Ectodermal cell (in vitro differentiated cells): ENCODE results near the gene KCNB1.

Source experiments
- H3K27ac ChIP-seq: 2 replicates; pipeline ENCODE4 v1.7.0; 2013; ENCODE audit warnings: mild to moderate bottlenecking, low read depth, low read length; ENCODE audit not compliant: insufficient read depth, poor library complexity, severe bottlenecking
- H3K27me3 ChIP-seq: 2 replicates; pipeline ENCODE4 v1.7.0; 2013; ENCODE audit warnings: mild to moderate bottlenecking, low read length; ENCODE audit not compliant: insufficient read depth, control insufficient read depth, poor library complexity, severe bottlenecking
- H3K36me3 ChIP-seq: one replicate; pipeline ENCODE4 v1.7.0; 2013; ENCODE audit warnings: low read length; ENCODE audit not compliant: control insufficient read depth, insufficient read depth
- H3K4me1 ChIP-seq: one replicate; pipeline ENCODE4 v1.7.0; 2013; ENCODE audit warnings: low read length; ENCODE audit not compliant: control insufficient read depth, insufficient read depth
- H3K4me3 ChIP-seq: 2 replicates; pipeline ENCODE4 v1.7.0; 2013; ENCODE audit warnings: low read depth, low read length, control low read depth; ENCODE audit not compliant: insufficient read depth
- H3K9me3 ChIP-seq: 2 replicates; pipeline ENCODE4 v1.7.0; 2013; ENCODE audit warnings: mild to moderate bottlenecking, low read length, moderate library complexity; ENCODE audit not compliant: control insufficient read depth
- WGBS, 2 experiments: methylation state at CpG; one replicate each; pipeline ENCODE4 v1.1.7; 2013; ENCODE audit warnings: missing lambda C conversion rate in 2 of 2; 5-methylcytosine and 5-hydroxymethylcytosine counted together

The KCNB1 gene

DNA sequence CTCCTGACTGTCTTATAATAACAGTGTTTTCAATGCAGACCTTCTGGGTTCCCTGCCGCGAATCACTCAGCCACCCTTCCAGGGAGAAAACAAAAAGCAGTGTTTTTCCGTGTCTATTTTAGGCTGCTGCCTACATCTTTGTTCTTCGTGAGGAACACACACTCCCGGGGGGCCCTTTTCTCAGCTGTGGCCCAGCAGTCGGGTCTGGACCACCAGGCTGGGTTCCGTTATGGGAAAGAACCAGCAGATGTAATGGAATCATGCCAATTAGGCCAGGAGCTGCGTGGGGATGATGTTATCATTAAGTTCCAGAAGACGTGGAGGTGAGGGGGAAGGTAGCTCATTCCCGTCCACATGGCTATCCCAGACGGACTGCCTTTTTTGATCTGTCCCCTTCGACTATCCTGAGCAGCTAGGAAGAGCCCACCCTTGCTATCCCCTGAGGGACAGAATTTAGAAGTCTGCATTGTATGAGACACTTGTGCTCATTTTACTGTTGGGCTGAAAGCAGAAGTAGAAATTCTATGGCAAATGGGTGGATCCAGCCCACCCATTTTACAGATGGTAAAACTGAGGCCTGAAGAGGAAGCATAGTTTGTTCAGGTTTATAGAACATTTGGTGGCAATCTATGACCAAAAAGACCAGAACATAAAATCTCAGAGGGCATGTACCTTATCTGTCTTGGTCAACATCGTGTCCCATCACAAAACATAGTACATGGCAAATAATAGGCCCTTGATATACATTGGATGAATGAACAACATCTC is 54.5 kb downstream of the KCNB1 start:
- H3K27me3 ChIP-seq: peaks cover 3% of the 10 kb centered on the region
- H3K9me3 ChIP-seq: no peaks in the 10 kb centered on the region
- WGBS, 2 experiments: 90 to 91% methylated on average over 13 of the region's 13 CpGs
- H3K36me3 ChIP-seq: no peaks in the 10 kb centered on the region
- H3K4me1 ChIP-seq: no peaks in the 10 kb centered on the region
- no peak overlapping the region for H3K27ac ChIP-seq
- no peak overlapping the region for H3K4me3 ChIP-seq

DNA sequence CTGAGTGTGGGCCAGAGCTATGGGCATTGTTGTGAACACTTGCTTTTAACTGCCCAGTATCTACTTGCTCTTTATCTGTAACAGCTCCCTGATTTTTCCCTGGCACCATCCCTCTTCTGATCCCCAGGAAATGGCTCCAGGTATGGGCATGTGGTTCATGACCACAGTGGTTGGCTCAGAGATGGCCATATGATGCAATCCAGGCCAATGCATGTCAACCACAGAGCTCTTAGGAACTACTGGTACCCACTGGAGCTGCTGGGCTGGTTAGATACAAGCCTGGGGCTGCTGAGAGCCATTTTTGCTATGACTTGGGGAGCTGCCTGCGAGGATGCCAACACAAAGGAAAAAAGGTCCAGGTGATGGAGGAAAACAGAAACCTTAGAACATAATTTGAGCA is 55.6 kb downstream of the KCNB1 start:
- Histone ChIP-seq H3K4me3 (no peak overlapping the region), H3K27me3 (peaks cover 3% of the 10 kb centered on the region), H3K36me3 (no peaks in the 10 kb centered on the region), H3K27ac (no peak overlapping the region), H3K4me1 (no peaks in the 10 kb centered on the region), H3K9me3 (no peaks in the 10 kb centered on the region)
- whole genome bisulfite sequencing, 2 experiments: 11 to 13% methylated on average over 1 of the region's 1 CpG

DNA sequence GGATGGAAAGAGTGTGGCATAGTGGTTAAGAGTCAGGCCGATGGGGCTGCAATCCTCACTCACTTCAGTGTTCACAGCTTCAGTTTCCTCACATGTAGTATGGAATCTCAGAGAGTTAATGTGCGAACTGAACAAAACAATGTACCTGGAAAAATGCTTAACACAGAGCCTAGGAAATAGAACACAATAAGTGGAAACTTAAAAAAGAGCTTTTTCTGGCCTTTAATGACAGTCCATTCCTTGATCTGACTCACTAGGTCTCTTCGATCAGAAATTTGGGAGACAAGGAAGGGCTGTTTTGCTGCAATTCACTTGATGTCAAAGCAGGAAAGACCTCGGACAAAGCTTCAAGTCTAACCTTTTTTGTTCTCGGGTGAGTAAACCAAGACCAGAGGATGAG is 56.1 kb downstream of the KCNB1 start:
- WGBS, 2 experiments: 90 to 93% methylated on average over 5 of the region's 5 CpGs
- peaks cover 3% of the 10 kb centered on the region for H3K27me3 ChIP-seq
- no peaks in the 10 kb centered on the region for H3K9me3 ChIP-seq
- no peaks in the 10 kb centered on the region for H3K36me3 ChIP-seq
- H3K27ac ChIP-seq: no peak overlapping the region
- no peak overlapping the region for H3K4me3 ChIP-seq
- H3K4me1 ChIP-seq: no peaks in the 10 kb centered on the region

DNA sequence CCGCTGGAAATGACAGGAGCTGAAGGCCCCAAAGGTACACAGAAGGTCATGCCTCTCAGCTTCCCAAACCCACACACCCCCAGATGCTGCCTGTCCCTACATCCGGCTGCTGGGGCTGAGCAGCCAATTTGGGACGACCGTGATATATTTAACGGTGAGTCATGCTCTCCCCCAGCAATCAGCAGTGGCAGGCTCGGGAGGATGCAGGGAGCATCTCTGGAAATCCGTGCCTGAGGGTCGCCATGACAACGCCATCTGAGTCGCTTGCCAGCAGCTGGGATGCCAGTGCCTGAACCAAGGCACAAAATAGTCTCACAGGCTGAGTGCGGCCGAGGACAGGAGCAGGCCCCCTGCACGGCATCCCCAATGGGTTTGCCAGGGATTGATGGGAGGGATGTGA is 57.9 kb downstream of the KCNB1 start:
- Histone ChIP-seq H3K36me3 (no peaks in the 10 kb centered on the region), H3K27me3 (no peaks in the 10 kb centered on the region), H3K27ac (no peak overlapping the region), H3K4me1 (no peaks in the 10 kb centered on the region), H3K9me3 (no peaks in the 10 kb centered on the region), H3K4me3 (no peak overlapping the region)
- WGBS, 2 experiments: 70 to 74% methylated on average over 12 to 13 of the region's 13 CpGs

DNA sequence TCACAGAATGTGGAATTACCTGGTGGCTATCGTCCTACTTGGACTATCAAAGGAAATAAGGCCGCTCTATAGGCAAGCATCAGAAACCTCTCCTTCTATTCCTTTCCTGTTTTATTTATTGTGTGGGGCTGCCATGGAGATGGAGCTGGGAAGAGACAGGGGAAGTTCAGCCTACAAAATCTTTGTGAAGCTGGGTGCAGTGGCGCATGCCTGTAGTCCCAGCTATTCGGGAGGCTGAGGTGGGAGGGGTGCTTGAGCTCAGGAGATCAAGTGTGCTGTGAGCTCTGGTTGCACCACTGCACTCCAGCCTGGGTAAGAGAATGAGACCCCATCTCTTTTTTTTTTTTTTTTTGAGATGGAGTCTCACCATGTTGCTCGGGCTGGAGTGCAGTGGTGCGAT is 60.3 kb downstream of the KCNB1 start:
- WGBS, 2 experiments: 85 to 95% methylated on average over 6 of the region's 6 CpGs
- H3K4me1 ChIP-seq: no peaks in the 10 kb centered on the region

DNA sequence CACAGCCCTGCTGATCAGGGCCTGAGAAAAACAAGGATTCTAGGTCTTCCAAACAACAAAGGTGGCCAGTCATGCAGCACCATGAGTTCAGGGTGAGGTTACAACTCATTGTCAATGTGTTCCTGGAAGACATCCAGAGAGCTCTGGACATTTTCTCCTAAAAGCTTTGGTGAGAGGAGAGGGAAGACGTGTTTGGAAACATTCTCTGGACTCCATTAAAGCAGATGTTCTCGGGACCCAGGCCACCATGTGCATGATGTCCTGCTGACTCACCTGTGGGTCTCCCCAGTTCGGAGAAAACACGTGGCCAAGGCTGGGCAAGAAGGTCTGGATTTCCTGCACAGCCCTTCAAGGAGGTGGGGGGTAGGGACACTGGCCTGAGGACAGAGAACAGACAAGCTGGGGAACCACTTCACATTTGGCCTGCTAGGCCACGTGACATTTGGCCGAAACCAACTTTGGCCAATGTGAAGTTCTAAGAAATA is 61.6 kb downstream of the KCNB1 start:
- H3K27me3 ChIP-seq: no peaks in the 10 kb centered on the region
- 89 to 92% methylated on average over 6 of the region's 6 CpGs for WGBS, 2 experiments
- no peaks in the 10 kb centered on the region for H3K4me1 ChIP-seq
- H3K36me3 ChIP-seq: no peaks in the 10 kb centered on the region
- no peak overlapping the region for H3K27ac ChIP-seq
- H3K9me3 ChIP-seq: no peaks in the 10 kb centered on the region
- H3K4me3 ChIP-seq: no peak overlapping the region

More for the DNA sequence above, 60.3 kb downstream of the KCNB1 start:
- H3K36me3 ChIP-seq: no peaks in the 10 kb centered on the region
- H3K4me3 ChIP-seq: no peak overlapping the region
- H3K27me3 ChIP-seq: no peaks in the 10 kb centered on the region
- no peaks in the 10 kb centered on the region for H3K9me3 ChIP-seq
- no peak overlapping the region for H3K27ac ChIP-seq

DNA sequence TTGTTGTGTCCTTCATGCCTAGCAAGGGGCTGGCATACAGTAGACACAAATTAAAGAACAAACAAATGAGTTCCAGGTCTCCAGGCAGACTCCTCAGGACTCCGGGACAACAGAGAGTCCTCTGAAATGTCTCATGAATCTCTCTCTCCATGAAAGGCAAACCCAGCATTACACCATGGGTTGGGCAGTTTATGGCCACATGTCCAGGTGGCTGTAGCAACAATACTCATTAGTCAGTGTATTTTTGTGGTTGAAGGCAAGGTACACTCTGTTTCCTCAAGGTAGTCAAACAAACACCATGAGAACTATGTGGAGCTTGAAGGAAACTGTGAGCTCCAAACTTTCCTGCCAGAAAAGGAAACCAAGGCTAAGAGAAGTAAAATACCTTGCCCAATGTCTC is 62.2 kb downstream of the KCNB1 start:
- Histone ChIP-seq H3K4me1 (no peaks in the 10 kb centered on the region), H3K9me3 (no peaks in the 10 kb centered on the region), H3K27me3 (no peaks in the 10 kb centered on the region), H3K36me3 (no peaks in the 10 kb centered on the region), H3K27ac (no peak overlapping the region), H3K4me3 (no peak overlapping the region)
- WGBS, 2 experiments: 93 to 100% methylated on average over 1 of the region's 1 CpG

DNA sequence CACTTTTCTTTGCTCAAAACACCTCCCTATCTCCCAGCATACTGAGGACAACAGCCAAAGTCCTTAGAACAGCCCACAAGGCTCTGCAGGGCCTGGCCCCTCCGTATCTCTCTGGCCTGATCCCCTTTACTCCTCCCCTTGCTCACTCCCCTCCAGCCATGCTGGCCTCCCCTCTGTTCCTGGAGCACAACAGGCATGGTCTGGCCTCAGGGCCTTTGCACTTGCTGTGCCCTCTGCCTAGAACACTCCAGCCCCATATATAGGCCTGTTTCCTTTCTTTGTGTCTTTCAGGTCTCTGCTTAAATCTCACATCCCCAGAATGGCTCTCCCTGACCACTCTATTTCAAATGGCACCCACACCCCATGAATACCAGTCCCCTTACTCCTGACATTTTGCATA is 62.7 kb downstream of the KCNB1 start:
- Histone ChIP-seq H3K9me3 (no peaks in the 10 kb centered on the region), H3K4me1 (no peaks in the 10 kb centered on the region), H3K27ac (no peak overlapping the region), H3K27me3 (no peaks in the 10 kb centered on the region), H3K4me3 (no peak overlapping the region), H3K36me3 (no peaks in the 10 kb centered on the region)
- 80 to 84% methylated on average over 1 of the region's 1 CpG for WGBS, 2 experiments

DNA sequence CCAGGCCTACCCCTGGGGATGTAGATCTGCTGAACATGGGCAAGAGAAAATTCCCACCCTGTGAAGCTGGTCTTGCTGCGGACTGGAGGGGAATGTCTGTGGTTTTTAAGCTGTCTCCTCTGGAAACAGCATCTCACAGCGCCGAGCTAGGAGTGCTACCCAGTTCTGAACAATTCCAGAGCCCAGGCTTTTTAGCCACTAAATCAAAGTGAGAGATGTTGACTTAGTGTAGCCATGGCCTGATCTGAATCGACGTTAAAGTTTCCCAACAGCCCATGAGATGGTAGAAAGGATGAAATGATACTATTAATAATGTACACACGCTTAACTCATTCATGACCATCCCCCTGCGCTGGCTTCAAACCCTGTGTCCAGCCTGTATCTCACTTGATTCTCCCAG is 63.7 kb downstream of the KCNB1 start:
- no peaks in the 10 kb centered on the region for H3K27me3 ChIP-seq
- H3K4me1 ChIP-seq: no peaks in the 10 kb centered on the region
- H3K9me3 ChIP-seq: no peaks in the 10 kb centered on the region
- WGBS, 2 experiments: 87 to 92% methylated on average over 7 of the region's 7 CpGs
- H3K27ac ChIP-seq: no peak overlapping the region
- H3K4me3 ChIP-seq: no peak overlapping the region
- no peaks in the 10 kb centered on the region for H3K36me3 ChIP-seq

DNA sequence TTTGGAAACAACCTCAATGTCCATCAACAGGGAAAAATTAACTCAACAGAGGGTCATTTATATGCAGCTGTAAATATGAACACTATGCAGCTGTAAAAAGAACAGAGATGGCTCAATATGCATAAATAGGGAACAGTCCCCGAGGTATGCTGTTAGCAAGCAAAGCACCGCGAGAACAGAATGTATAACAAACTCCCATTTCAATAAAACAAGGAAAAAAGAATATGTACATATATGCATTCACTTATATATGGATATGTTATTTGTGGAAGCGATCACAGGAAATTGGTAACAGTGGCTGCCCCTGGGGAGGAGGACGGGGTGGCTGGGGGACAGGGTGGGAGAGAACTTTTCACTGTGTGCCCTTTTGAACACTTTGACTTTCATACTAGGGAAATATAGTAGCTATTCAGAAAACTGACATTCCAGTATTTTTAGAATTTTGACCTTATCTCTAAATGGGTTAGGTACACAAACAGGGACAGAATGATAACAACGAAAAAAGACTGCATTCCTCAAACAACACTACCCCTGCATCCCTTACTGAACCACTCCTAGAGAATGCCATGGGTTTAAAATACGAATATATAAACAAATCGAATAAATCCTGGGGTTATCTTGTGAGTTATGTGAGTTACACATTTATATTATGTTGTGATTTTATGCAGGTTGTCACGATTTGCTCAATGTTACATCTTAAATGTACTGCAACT is 64.5 kb downstream of the KCNB1 start:
- Histone ChIP-seq H3K36me3 (no peaks in the 10 kb centered on the region), H3K27me3 (no peaks in the 10 kb centered on the region), H3K27ac (no peak overlapping the region), H3K9me3 (no peaks in the 10 kb centered on the region), H3K4me3 (no peak overlapping the region), H3K4me1 (no peaks in the 10 kb centered on the region)
- WGBS, 2 experiments: 91 to 97% methylated on average over 4 to 9 of the region's 9 CpGs
